Endothelial cell of umbilical vein (primary cell): ENCODE results near the gene WASHC2A.

Experiments
- EZH2 ChIP-seq: IDR thresholded peaks from 2 replicates; pipeline ENCODE4 v1.6.1; 2012; ENCODE audit warnings: borderline replicate concordance, low read depth, mild to moderate bottlenecking, moderate library complexity, low read length, inconsistent platforms; ENCODE audit not compliant: severe bottlenecking
- JUN ChIP-seq: IDR thresholded peaks from 2 replicates; pipeline ENCODE4 v1.6.1; 2011; ENCODE audit warnings: borderline replicate concordance, low read depth; ENCODE audit not compliant: insufficient read length, insufficient read depth
- POLR2A ChIP-seq: IDR thresholded peaks from 2 replicates; pipeline ENCODE4 v1.6.1; 2012; ENCODE audit warnings: low read depth, mild to moderate bottlenecking, control low read depth, low read length
- TF ChIP-seq, protein P1 (sequence below), 2 donors: IDR thresholded peaks; 1 replicate in 1 of 2; 2 replicates in 1 of 2; pipeline ENCODE4 v1.5.1; 2011; ENCODE audit warnings: low read length in 2 of 2, mild to moderate bottlenecking in 2 of 2, moderate library complexity in 2 of 2, control low read depth in 1 of 2, inconsistent platforms in 1 of 2, low read depth in 1 of 2; ENCODE audit not compliant: insufficient read depth in 1 of 2; ENCODE audit errors: extremely low read depth in 1 of 2

DNA sequence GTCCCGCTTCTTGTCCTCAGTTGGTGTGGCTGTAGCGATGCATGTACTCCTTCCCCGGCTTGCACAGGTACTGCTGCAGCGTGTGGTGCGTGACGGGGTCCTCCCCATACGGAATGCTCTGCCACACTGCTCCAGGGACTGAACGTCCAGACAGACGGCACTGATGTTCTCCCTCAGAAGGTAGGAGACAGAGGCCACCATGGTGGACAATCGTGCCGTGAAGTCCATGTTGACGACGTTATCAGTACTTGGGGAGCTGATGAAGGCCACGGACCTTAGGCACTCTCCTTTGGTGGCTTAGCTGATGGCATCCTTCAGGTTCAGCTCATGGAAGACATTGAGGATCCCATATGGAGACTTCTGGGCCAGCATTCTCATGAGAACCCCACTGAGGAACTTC, 42.1 kb upstream of the WASHC2A start:
- TF ChIP-seq, protein P1, sequence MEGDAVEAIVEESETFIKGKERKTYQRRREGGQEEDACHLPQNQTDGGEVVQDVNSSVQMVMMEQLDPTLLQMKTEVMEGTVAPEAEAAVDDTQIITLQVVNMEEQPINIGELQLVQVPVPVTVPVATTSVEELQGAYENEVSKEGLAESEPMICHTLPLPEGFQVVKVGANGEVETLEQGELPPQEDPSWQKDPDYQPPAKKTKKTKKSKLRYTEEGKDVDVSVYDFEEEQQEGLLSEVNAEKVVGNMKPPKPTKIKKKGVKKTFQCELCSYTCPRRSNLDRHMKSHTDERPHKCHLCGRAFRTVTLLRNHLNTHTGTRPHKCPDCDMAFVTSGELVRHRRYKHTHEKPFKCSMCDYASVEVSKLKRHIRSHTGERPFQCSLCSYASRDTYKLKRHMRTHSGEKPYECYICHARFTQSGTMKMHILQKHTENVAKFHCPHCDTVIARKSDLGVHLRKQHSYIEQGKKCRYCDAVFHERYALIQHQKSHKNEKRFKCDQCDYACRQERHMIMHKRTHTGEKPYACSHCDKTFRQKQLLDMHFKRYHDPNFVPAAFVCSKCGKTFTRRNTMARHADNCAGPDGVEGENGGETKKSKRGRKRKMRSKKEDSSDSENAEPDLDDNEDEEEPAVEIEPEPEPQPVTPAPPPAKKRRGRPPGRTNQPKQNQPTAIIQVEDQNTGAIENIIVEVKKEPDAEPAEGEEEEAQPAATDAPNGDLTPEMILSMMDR (IDR thresholded peaks at IDR 0.05; ENCODE audit: extremely low read depth in 1 of 2, insufficient read depth in 1 of 2, low read depth in 1 of 2, low read length in 2 of 2), result no peak
- TF ChIP-seq JUN, result no peak
- no peak for TF ChIP-seq EZH2
- TF ChIP-seq POLR2A, result no peak
